Neural cell (in vitro differentiated cells): ENCODE measurements around the gene MTRR. TPM values are rescaled to one million over a fixed set of nuclear protein-coding genes. Genes with fewer than 3 reads are reported as not detected.

Source experiments
- H2AFZ ChIP-seq: fragments of 200-600, 300-800 bp; sonication (generic), shearing (Covaris generic); 2 replicates; pipeline ENCODE4 v1.6.0; 2014; ENCODE audit warnings: low read depth, mild to moderate bottlenecking, antibody characterized with exemption, low read length, moderate library complexity
- H3F3A ChIP-seq: fragments of 200-600 bp; shearing (Covaris generic); 2 replicates; pipeline ENCODE4 v1.6.1; 2016; ENCODE audit warnings: mild to moderate bottlenecking, moderate library complexity, mixed read lengths, antibody characterized with exemption, low read length; ENCODE audit not compliant: insufficient read depth, poor library complexity, severe bottlenecking
- H3K27ac ChIP-seq: fragments of 200-600, 300-800 bp; sonication (generic), shearing (Covaris generic); 2 replicates; pipeline ENCODE4 v1.5.1; 2014; ENCODE audit warnings: mild to moderate bottlenecking, low read length, moderate library complexity
- H3K27me3 ChIP-seq: fragments of 300-800, 200-600 bp; sonication (generic), shearing (Covaris generic); 2 replicates; pipeline ENCODE4 v1.6.0; 2014; ENCODE audit warnings: mild to moderate bottlenecking, low read depth, low read length, moderate library complexity; ENCODE audit not compliant: insufficient read depth
- H3K36me3 ChIP-seq: fragments of 300-800, 200-600 bp; sonication (generic), shearing (Covaris generic); 2 replicates; pipeline ENCODE4 v1.5.1; 2014; ENCODE audit warnings: mild to moderate bottlenecking, antibody characterized with exemption, low read length, moderate library complexity; ENCODE audit not compliant: insufficient read depth
- H3K4me2 ChIP-seq: fragments of 300-800, 200-600 bp; sonication (generic), shearing (Covaris generic); 2 replicates; pipeline ENCODE4 v1.6.0; 2014; ENCODE audit warnings: mild to moderate bottlenecking, low read length
- H3K4me3 ChIP-seq: fragments of 300-800, 200-600 bp; sonication (generic), shearing (Covaris generic); 2 replicates; pipeline ENCODE4 v1.5.1; 2014; ENCODE audit warnings: mild to moderate bottlenecking, low read length, moderate library complexity
- H3K79me2 ChIP-seq: fragments of 200-600 bp; shearing (Covaris generic); replicated peaks from 2 replicates; pipeline ENCODE4 v1.6.0; 2014; ENCODE audit warnings: mild to moderate bottlenecking, low read length, moderate library complexity; ENCODE audit not compliant: insufficient read depth
- H3K9ac ChIP-seq: fragments of 300-800, 200-600 bp; sonication (generic), shearing (Covaris generic); 2 replicates; pipeline ENCODE4 v1.6.1; 2016; ENCODE audit warnings: mild to moderate bottlenecking, low read length, mixed read lengths
- H3K9me2 ChIP-seq: fragments of 200-600 bp; shearing (Covaris generic); 2 replicates; pipeline ENCODE4 v1.6.1; 2016; ENCODE audit warnings: mild to moderate bottlenecking, low read length, mixed read lengths; ENCODE audit not compliant: insufficient read depth
- H3K9me3 ChIP-seq: fragments of 200-600, 300-800 bp; sonication (generic), shearing (Covaris generic); 2 replicates; pipeline ENCODE4 v1.6.1; 2016; ENCODE audit warnings: mild to moderate bottlenecking, mixed run types, low read length, moderate library complexity, mixed read lengths
- H4K20me1 ChIP-seq: fragments of 200-600 bp; shearing (Covaris generic); 2 replicates; pipeline ENCODE4 v1.6.1; 2016; ENCODE audit warnings: mild to moderate bottlenecking, mixed run types; ENCODE audit not compliant: insufficient read depth
- CTCF ChIP-seq: fragments of 450-650 bp; IDR thresholded peaks from 2 replicates; pipeline ENCODE4 v1.5.1; 2014; ENCODE audit warnings: antibody characterized with exemption, mild to moderate bottlenecking, moderate library complexity; ENCODE audit not compliant: poor library complexity, severe bottlenecking
- EP300 ChIP-seq: fragments of 450-650 bp; conservative IDR thresholded peaks from 2 replicates; pipeline ENCODE4 v1.6.1; 2014; ENCODE audit warnings: antibody characterized with exemption, mild to moderate bottlenecking, moderate library complexity; ENCODE audit not compliant: poor library complexity, severe bottlenecking
- EZH2 ChIP-seq: fragments of 200-600, 300-800 bp; shearing (Covaris generic), sonication (generic); IDR thresholded peaks from 2 replicates; pipeline ENCODE4 v1.6.1; 2014; ENCODE audit warnings: antibody characterized with exemption, low read length, borderline replicate concordance, mild to moderate bottlenecking; ENCODE audit not compliant: insufficient read depth, poor library complexity, severe bottlenecking
- MXI1 ChIP-seq: fragments of 450-650 bp; conservative IDR thresholded peaks from 2 replicates; pipeline ENCODE4 v1.6.1; 2014; ENCODE audit warnings: antibody characterized with exemption, mild to moderate bottlenecking; ENCODE audit not compliant: poor library complexity, severe bottlenecking
- POLR2AphosphoS5 ChIP-seq: IDR thresholded peaks from 2 replicates; pipeline ENCODE4 v1.6.1; 2012
- RAD21 ChIP-seq: fragments of 450-650 bp; conservative IDR thresholded peaks from 2 replicates; pipeline ENCODE4 v1.6.1; 2014; ENCODE audit warnings: antibody characterized with exemption, mild to moderate bottlenecking, moderate library complexity
- SMC3 ChIP-seq: fragments of 450-650 bp; conservative IDR thresholded peaks from 2 replicates; pipeline ENCODE4 v1.6.1; 2014; ENCODE audit warnings: antibody characterized with exemption, mild to moderate bottlenecking, moderate library complexity; ENCODE audit not compliant: poor library complexity
- TAF1 ChIP-seq: IDR thresholded peaks from 2 replicates; pipeline ENCODE4 v1.6.1; 2012; ENCODE audit warnings: low read depth
- polyA plus RNA-seq: library from polyadenylated mRNA; depleted of rRNA; stranded (reverse); fragments of >200 nt; gene quantifications from 2 replicates; pipeline ENCODE4 v1.2.3, GENCODE V29; 2014
- TF ChIP-seq, protein P1 (sequence below): IDR thresholded peaks from 2 replicates; pipeline ENCODE4 v1.6.1; 2012; ENCODE audit warnings: borderline replicate concordance

Gene MTRR
- polyA plus RNA-seq, 1 donor from 2014 or later, result 34.1 TPM

DNA sequence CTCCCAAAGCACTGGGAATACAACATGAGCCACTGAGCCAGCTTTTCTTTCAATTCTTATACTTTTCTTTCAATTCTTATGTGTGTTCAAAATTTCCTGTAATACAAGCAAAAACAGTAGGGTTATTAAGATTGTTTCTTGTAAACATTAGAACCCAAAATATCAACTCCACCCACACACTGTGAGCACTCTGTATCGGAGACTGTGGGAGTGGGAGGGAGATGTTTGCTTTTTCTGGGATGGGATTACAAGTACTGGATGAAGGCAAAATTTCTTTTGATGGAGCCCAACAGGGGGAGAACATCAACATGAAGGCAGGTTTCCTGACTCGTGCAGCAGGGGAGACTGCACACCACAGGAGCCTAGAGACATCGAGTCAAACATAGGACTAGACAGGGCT is 13.3 kb upstream of the MTRR start:
- TF ChIP-seq, protein P1, sequence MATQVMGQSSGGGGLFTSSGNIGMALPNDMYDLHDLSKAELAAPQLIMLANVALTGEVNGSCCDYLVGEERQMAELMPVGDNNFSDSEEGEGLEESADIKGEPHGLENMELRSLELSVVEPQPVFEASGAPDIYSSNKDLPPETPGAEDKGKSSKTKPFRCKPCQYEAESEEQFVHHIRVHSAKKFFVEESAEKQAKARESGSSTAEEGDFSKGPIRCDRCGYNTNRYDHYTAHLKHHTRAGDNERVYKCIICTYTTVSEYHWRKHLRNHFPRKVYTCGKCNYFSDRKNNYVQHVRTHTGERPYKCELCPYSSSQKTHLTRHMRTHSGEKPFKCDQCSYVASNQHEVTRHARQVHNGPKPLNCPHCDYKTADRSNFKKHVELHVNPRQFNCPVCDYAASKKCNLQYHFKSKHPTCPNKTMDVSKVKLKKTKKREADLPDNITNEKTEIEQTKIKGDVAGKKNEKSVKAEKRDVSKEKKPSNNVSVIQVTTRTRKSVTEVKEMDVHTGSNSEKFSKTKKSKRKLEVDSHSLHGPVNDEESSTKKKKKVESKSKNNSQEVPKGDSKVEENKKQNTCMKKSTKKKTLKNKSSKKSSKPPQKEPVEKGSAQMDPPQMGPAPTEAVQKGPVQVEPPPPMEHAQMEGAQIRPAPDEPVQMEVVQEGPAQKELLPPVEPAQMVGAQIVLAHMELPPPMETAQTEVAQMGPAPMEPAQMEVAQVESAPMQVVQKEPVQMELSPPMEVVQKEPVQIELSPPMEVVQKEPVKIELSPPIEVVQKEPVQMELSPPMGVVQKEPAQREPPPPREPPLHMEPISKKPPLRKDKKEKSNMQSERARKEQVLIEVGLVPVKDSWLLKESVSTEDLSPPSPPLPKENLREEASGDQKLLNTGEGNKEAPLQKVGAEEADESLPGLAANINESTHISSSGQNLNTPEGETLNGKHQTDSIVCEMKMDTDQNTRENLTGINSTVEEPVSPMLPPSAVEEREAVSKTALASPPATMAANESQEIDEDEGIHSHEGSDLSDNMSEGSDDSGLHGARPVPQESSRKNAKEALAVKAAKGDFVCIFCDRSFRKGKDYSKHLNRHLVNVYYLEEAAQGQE, result no peak
- no peak for TF ChIP-seq EZH2
- TF ChIP-seq RAD21, result no peak
- TF ChIP-seq SMC3, result no peak
- no peak for TF ChIP-seq TAF1
- TF ChIP-seq CTCF, result no peak
- TF ChIP-seq POLR2AphosphoS5, result no peak
- TF ChIP-seq MXI1, result no peak
- TF ChIP-seq EP300, result no peak
- Histone ChIP-seq H2AFZ (no peak overlapping the region), H3K4me2 (no peak overlapping the region), H3K9ac (no peak overlapping the region), H3K27ac (no peak overlapping the region), H4K20me1 (no peaks in the 10 kb centered on the region), H3K36me3 (peaks cover 3% of the 10 kb centered on the region), H3K9me3 (no peaks in the 10 kb centered on the region), H3K27me3 (no peaks in the 10 kb centered on the region), H3K9me2 (no peaks in the 10 kb centered on the region), H3K79me2 (no peaks in the 10 kb centered on the region), H3K4me3 (no peak overlapping the region), H3F3A (no peaks in the 10 kb centered on the region)

DNA sequence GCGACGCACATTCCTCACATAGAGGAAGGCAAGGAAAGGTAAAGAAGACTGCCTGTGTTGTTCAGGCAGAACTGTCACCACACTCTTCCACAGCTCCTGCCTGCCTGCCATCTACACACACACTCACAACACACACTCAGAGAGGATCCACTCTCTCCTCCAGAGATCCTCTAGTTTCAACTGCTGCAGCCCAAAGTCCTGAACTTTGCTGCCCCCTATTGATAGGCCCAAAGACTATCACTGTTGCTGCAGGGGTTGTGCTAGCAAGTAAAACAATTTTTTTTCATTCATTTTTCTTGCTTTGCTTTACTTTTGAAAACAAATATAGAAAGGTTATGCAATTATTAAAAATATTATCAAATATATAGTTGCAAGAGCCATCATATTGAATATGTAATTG is 12.1 kb upstream of the MTRR start:
- H3K27me3 ChIP-seq, result no peaks in the 10 kb centered on the region
- no peaks in the 10 kb centered on the region for H3K9me2 ChIP-seq
- H3K4me3 ChIP-seq, result no peak overlapping the region
- H3K9ac ChIP-seq, result no peak overlapping the region
- peak; percentile 89 for TF ChIP-seq SMC3
- peak; percentile 92 for TF ChIP-seq CTCF
- peak; percentile 94 for TF ChIP-seq RAD21
- TF ChIP-seq TAF1, result no peak
- TF ChIP-seq POLR2AphosphoS5, result no peak
- TF ChIP-seq, protein P1, result no peak
- TF ChIP-seq EZH2, result no peak
- TF ChIP-seq MXI1, result no peak
- H2AFZ ChIP-seq, result no peak overlapping the region
- peaks cover 10% of the 10 kb centered on the region for H3K36me3 ChIP-seq
- no peaks in the 10 kb centered on the region for H3K79me2 ChIP-seq
- no peak overlapping the region for H3K27ac ChIP-seq
- H4K20me1 ChIP-seq, result no peaks in the 10 kb centered on the region
- no peaks in the 10 kb centered on the region for H3F3A ChIP-seq
- no peaks in the 10 kb centered on the region for H3K9me3 ChIP-seq
- H3K4me2 ChIP-seq, result no peak overlapping the region
